HepG2 (cell line): ENCODE measurements around the gene EPB41L2. TPM values are rescaled to one million over a fixed set of nuclear protein-coding genes. Genes with fewer than 3 reads are reported as not detected.

Experiments used
- BCL6 ChIP-seq: IDR thresholded peaks from 2 replicates; pipeline ENCODE4 v1.6.1; 2016; ENCODE audit warnings: missing genetic modification reagents, missing compliant biosample characterization
- CBFB ChIP-seq: sonication (generic); formaldehyde crosslinking; IDR thresholded peaks from 2 replicates; pipeline ENCODE4 v1.4.0; 2020; ENCODE audit warnings: missing genetic modification reagents
- EP300 ChIP-seq, 3 experiments: sonication (generic) in 1 of 3; formaldehyde crosslinking in 1 of 3; IDR thresholded peaks; 2 replicates each; pipeline versions ENCODE4 v1.5.1 to v1.6.1; 2011 to 2020; ENCODE audit warnings: low read depth in 2 of 3, low read length in 2 of 3, borderline replicate concordance in 1 of 3, improper control_type of control experiment in 1 of 3, mild to moderate bottlenecking in 1 of 3, missing genetic modification reagents in 1 of 3, moderate library complexity in 1 of 3
- HNRNPL ChIP-seq: fragments of 200-400 bp; formaldehyde crosslinking; IDR thresholded peaks from 2 replicates; pipeline ENCODE4 v1.6.1; 2017; ENCODE audit warnings: mild to moderate bottlenecking, low read depth, low read length
- KLF15 ChIP-seq: sonication (generic); formaldehyde crosslinking; IDR thresholded peaks from 2 replicates; pipeline ENCODE4 v1.8.1; 2023; ENCODE audit warnings: borderline replicate concordance, mild to moderate bottlenecking, inconsistent platforms, missing genetic modification reagents, mixed read lengths
- KMT2A ChIP-seq: sonication (generic); formaldehyde crosslinking; IDR thresholded peaks from 2 replicates; pipeline ENCODE4 v1.4.0; 2020; ENCODE audit warnings: missing genetic modification reagents
- MXI1 ChIP-seq: IDR thresholded peaks from 3 replicates; pipeline ENCODE4 v1.6.1; 2012; ENCODE audit warnings: low read depth, low read length, inconsistent platforms, borderline replicate concordance
- PPARG ChIP-seq: conservative IDR thresholded peaks from 2 replicates; pipeline ENCODE4 v1.6.1; 2016; ENCODE audit warnings: missing biosample characterization, missing genetic modification reagents
- PRDM15 ChIP-seq: sonication (generic); formaldehyde crosslinking; IDR thresholded peaks from 2 replicates; pipeline ENCODE4 v1.4.0; 2020; ENCODE audit warnings: missing genetic modification reagents
- SMARCE1 ChIP-seq: fragments of 450-650 bp; IDR thresholded peaks from 2 replicates; pipeline ENCODE4 v1.6.1; 2017; ENCODE audit warnings: borderline replicate concordance
- SMC3 ChIP-seq: IDR thresholded peaks from 2 replicates; pipeline ENCODE4 v1.6.1; 2011; ENCODE audit warnings: low read length, improper control_type of control experiment
- SOX5 ChIP-seq: IDR thresholded peaks from 2 replicates; pipeline ENCODE4 v1.6.1; 2016; ENCODE audit warnings: borderline replicate concordance
- SP1 ChIP-seq, 2 experiments: fragments of 450-650 bp in 1 of 2; sonication (generic) in 1 of 2; formaldehyde crosslinking in 1 of 2; IDR thresholded peaks; 2 replicates each; pipeline versions ENCODE4 v1.4.0 to v1.6.1; 2016 to 2020; ENCODE audit warnings: missing genetic modification reagents in 1 of 2
- THAP8 ChIP-seq: sonication (generic); formaldehyde crosslinking; IDR thresholded peaks from 2 replicates; pipeline ENCODE4 v1.5.1; 2020; ENCODE audit warnings: missing genetic modification reagents, mild to moderate bottlenecking, borderline replicate concordance
- UBTF ChIP-seq: sonication (generic); formaldehyde crosslinking; IDR thresholded peaks from 2 replicates; pipeline ENCODE4 v1.4.0; 2020; ENCODE audit warnings: mild to moderate bottlenecking, missing genetic modification reagents
- ZFP82 ChIP-seq: sonication (generic); formaldehyde crosslinking; IDR thresholded peaks from 2 replicates; pipeline ENCODE4 v1.5.1; 2020; ENCODE audit warnings: mild to moderate bottlenecking, missing genetic modification reagents, borderline replicate concordance
- ZNF143 ChIP-seq: sonication (generic); formaldehyde crosslinking; IDR thresholded peaks from 2 replicates; pipeline ENCODE4 v1.4.0; 2020; ENCODE audit warnings: missing genetic modification reagents
- ZNF207 ChIP-seq: fragments of 450-650 bp; IDR thresholded peaks from 2 replicates; pipeline ENCODE4 v1.6.1; 2016; ENCODE audit warnings: antibody characterized with exemption, borderline replicate concordance
- ZNF263 ChIP-seq: sonication (generic); formaldehyde crosslinking; IDR thresholded peaks from 2 replicates; pipeline ENCODE4 v1.4.0; 2020; ENCODE audit warnings: missing genetic modification reagents
- ZNF564 ChIP-seq: sonication (generic); formaldehyde crosslinking; IDR thresholded peaks from 2 replicates; pipeline ENCODE4 v1.8.1; 2023; ENCODE audit warnings: mild to moderate bottlenecking, missing genetic modification reagents
- ZNF616 ChIP-seq: sonication (generic); formaldehyde crosslinking; IDR thresholded peaks from 2 replicates; pipeline ENCODE4 v1.5.0; 2020; ENCODE audit warnings: low read depth, mild to moderate bottlenecking, missing genetic modification reagents
- ZSCAN30 ChIP-seq: sonication (generic); formaldehyde crosslinking; IDR thresholded peaks from 2 replicates; pipeline ENCODE4 v1.5.0; 2020; ENCODE audit warnings: mild to moderate bottlenecking, missing genetic modification reagents
- polyA plus RNA-seq, 8 experiments: library from polyadenylated mRNA; depleted of rRNA in 3 of 8; stranded (reverse) in 7 of 8; unstranded in 1 of 8; fragments of >200 nt; fragmentation: Illumina TruSeq in 4 of 8; extraction: Trizol in 4 of 8; gene quantifications; 2 replicates each; pipeline versions ENCODE4 v1.2.1 to v1.2.3, GENCODE V29; 2011 to 2016; ENCODE audit warnings: low read depth in 4 of 8, missing spikeins in 1 of 8, mixed read lengths in 1 of 8; ENCODE audit not compliant: insufficient read depth in 1 of 8
- total RNA-seq, 5 experiments: library from RNA; depleted of rRNA; stranded (reverse); fragments of >200 nt; fragmentation: Illumina TruSeq; extraction: Trizol; gene quantifications; 2 replicates each; pipeline ENCODE4 v1.2.3, GENCODE V29; 2016; ENCODE audit warnings: low read depth in 1 of 5

Gene EPB41L2
- total and polyA plus RNA-seq, 2 of the 13 experiments (the other 11 are each of a cell fraction or from before 2014, with no cell fraction given): 41.7 to 56.4 TPM

GRCh38 chr6:130863415-130864230 lies 199.4 kb downstream of the EPB41L2 start (continued):
- no peak for TF ChIP-seq ZNF143
- peak; percentile 100 for TF ChIP-seq SOX5 (CRISPR knock-in tag)
- peak; percentile 54; the same call in 1 of the 2 replicates for TF ChIP-seq KMT2A (CRISPR knock-in tag)
- TF ChIP-seq UBTF (CRISPR knock-in tag): no peak
- no peak for TF ChIP-seq THAP8 (CRISPR knock-in tag)
- TF ChIP-seq PPARG (CRISPR knock-in tag): peak; percentile 96
- peak; percentile 16; the same call in 1 of the 3 replicates for TF ChIP-seq MXI1
- peak; percentile 72 to 100; a peak in 3 of 4 replicates for TF ChIP-seq EP300 (IDR thresholded peaks at IDR 0.05; ENCODE audit: low read depth in 2 of 2, low read length in 2 of 2)
- peak; percentile 98 for TF ChIP-seq EP300 (CRISPR knock-in tag; IDR thresholded peaks at IDR 0.05; ENCODE audit: borderline replicate concordance)
- peak; percentile 81 for TF ChIP-seq CBFB (CRISPR knock-in tag)
- 0 out of 2 replicates have a peak, but pooled peaks have one; percentile 85 for TF ChIP-seq ZFP82
- TF ChIP-seq PRDM15 (CRISPR knock-in tag): no peak
- TF ChIP-seq ZSCAN30 (CRISPR knock-in tag): no peak
- peak; percentile 22; the same call in 1 of the 2 replicates for TF ChIP-seq SMARCE1
- TF ChIP-seq ZNF263 (CRISPR knock-in tag): no peak
- peak; percentile 57; the same call in 1 of the 2 replicates for TF ChIP-seq ZNF564 (CRISPR knock-in tag)
- no peak for TF ChIP-seq ZNF616 (CRISPR knock-in tag)
- peak; percentile 33; the same call in 1 of the 2 replicates for TF ChIP-seq SMC3
- TF ChIP-seq BCL6 (CRISPR knock-in tag): peak; percentile 99
- TF ChIP-seq KLF15 (CRISPR knock-in tag): no peak
- no peak for TF ChIP-seq ZNF207
- TF ChIP-seq SP1 (IDR thresholded peaks at IDR 0.05): no peak
- 0 out of 2 replicates have a peak, but pooled peaks have one; percentile 18 for TF ChIP-seq SP1 (CRISPR knock-in tag; IDR thresholded peaks at IDR 0.05)
- TF ChIP-seq HNRNPL: no peak
